Panc1 (cell line): ENCODE data around the gene ATM. TPM values are rescaled to one million over a fixed set of nuclear protein-coding genes. Genes with fewer than 3 reads are reported as not detected.
"Not testable (repeated sequence)": the region's sequence is repeated elsewhere in the genome, so short reads cannot be mapped to it uniquely, and the experiment has no call there.

Experiments
- ATAC-seq: fragments of 200-7000 bp; cut with Tn5 transposase; 2 replicates; pipeline ENCODE4 v1.9.1; 2020; ENCODE audit warnings: mild to moderate bottlenecking, moderate library complexity
- BruUV-seq: library from RNA; stranded (reverse); fragments of 400-500 nt; replicated peaks from 2 replicates; lab custom pipeline; 2021; lab: Mats Ljungman, UMichigan
- CTCF ChIA-PET: fragments of 300-600 bp; sonication (Branson Sonifier 250); formaldehyde crosslinking; loops from one replicate; lab custom pipeline; 2022; ENCODE audit warnings: antibody characterized with exemption; lab: Charles Lee
- POLR2A ChIA-PET: fragments of 300-600 bp; sonication (Branson Sonifier 250); formaldehyde crosslinking; loops from one replicate; lab custom pipeline; 2022; ENCODE audit warnings: antibody characterized with exemption; lab: Charles Lee
- DNase-seq: peaks from one replicate; pipeline ENCODE4 v3.0.0-alpha.2; 2010; ENCODE audit warnings: low read depth, low spot score
- H3K27ac ChIP-seq: 2 replicates; pipeline ENCODE4 v1.5.1; 2011; ENCODE audit warnings: mild to moderate bottlenecking, low read length, inconsistent platforms
- H3K27me3 ChIP-seq: fragments of 200-500 bp; sonication (Bioruptor generic); 2 replicates; pipeline ENCODE4 v1.6.0; 2014; ENCODE audit warnings: low read length, inconsistent platforms; ENCODE audit not compliant: control insufficient read depth, insufficient read depth
- H3K36me3 ChIP-seq: fragments of 200-500 bp; sonication (Bioruptor generic); 2 replicates; pipeline ENCODE4 v1.5.1; 2014; ENCODE audit warnings: inconsistent platforms, mild to moderate bottlenecking, low read length, moderate library complexity; ENCODE audit not compliant: control insufficient read depth, insufficient read depth
- H3K4me1 ChIP-seq: 2 replicates; pipeline ENCODE4 v1.5.1; 2011; ENCODE audit warnings: inconsistent platforms, mild to moderate bottlenecking, low read length, moderate library complexity; ENCODE audit not compliant: control insufficient read depth, insufficient read depth
- H3K4me3 ChIP-seq, 2 experiments: 2 replicates each; pipeline ENCODE4 v1.5.1; 2011 to 2012; ENCODE audit warnings: low read depth in 2 of 2, low read length in 2 of 2, mild to moderate bottlenecking in 2 of 2, inconsistent platforms in 1 of 2, moderate library complexity in 1 of 2
- H3K9me3 ChIP-seq: fragments of 200-500 bp; sonication (Bioruptor generic); 2 replicates; pipeline ENCODE4 v1.5.1; 2014; ENCODE audit warnings: low read depth, mild to moderate bottlenecking, inconsistent platforms, low read length, moderate library complexity; ENCODE audit not compliant: control insufficient read depth, insufficient read depth
- POLR2AphosphoS5 ChIP-seq: IDR thresholded peaks from 2 replicates; pipeline ENCODE4 v1.6.1; 2012; ENCODE audit warnings: mild to moderate bottlenecking, low read depth, low read length, moderate library complexity
- SIN3A ChIP-seq: IDR thresholded peaks from 2 replicates; pipeline ENCODE4 v1.6.1; 2012; ENCODE audit warnings: low read depth, mild to moderate bottlenecking, low read length, moderate library complexity, borderline replicate concordance; ENCODE audit not compliant: insufficient read depth
- TCF7L2 ChIP-seq: IDR thresholded peaks from 2 replicates; pipeline ENCODE4 v1.6.1; 2011; ENCODE audit warnings: mild to moderate bottlenecking, low read depth, low read length, inconsistent platforms
- in situ Hi-C: cut with HindIII; loops from 2 replicates; pipeline ENCODE4 v1.10.0; 2016; ENCODE audit warnings: low sequenced_read_pairs, low pct_unique_long_range_greater_than_20kb
- intact Hi-C: fragments of 100-400 bp; cut with micrococcal nuclease; formaldehyde crosslinking; loops from one replicate; pipeline ENCODE4 v1.10.0; 2022; ENCODE audit not compliant: unreplicated experiment
- total RNA-seq: library from RNA; stranded (reverse); gene quantifications from one replicate; pipeline ENCODE4 v1.2.1, GENCODE V29; 2021; ENCODE audit not compliant: unreplicated experiment
- TF ChIP-seq, protein P1 (sequence below), 2 experiments: IDR thresholded peaks; 2 replicates each; pipeline ENCODE4 v1.6.1; 2011 to 2012; ENCODE audit warnings: low read depth in 2 of 2, control low read depth in 1 of 2, low read length in 1 of 2, mild to moderate bottlenecking in 1 of 2, moderate library complexity in 1 of 2; ENCODE audit not compliant: insufficient read depth in 1 of 2
- TF ChIP-seq, protein P2 (sequence below): fragments of 450-650 bp; IDR thresholded peaks from 2 replicates; pipeline ENCODE4 v1.5.1; 2017; ENCODE audit warnings: mild to moderate bottlenecking

ATM gene
- total RNA-seq, 1 experiment from 2014 or later, result 95.6 TPM

DNA sequence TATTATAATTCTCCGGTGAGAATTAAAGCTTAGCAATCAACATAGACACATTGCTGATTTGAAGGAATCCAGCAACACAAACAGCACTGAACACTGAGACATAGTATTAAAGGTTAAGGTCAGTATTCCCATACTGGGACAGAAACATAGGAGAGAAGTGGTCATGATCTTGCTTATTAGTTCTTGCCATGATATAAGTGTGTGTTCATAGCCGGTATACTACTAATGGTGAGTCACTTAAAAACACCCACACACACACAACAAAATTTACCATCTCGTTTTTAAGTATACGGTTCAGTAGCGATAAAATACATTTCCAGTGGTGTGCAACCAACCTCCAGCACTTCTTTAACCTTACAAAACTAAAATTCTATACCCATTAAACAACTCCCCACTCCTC is 148.1 kb downstream of the ATM start:
- no TSS peak for BruUV-seq

DNA sequence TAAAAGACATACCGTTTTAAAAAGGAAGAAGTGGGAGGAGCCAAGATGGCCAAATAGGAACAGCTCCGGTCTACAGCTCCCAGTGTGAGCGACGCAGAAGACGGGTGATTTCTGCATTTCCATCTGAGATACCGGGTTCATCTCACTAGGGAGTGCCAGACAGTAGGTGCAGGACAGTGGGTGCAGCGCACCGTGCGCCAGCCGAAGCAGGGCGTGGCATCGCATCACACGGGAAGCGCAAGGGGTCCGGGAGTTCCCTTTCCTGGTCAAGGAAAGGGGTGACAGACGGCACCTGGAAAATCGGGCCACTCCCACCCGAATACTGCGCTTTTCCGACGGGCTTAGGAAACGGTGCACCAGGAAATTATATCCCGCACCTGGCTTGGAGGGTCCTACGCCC is 150.6 kb downstream of the ATM start:
- H3K36me3 ChIP-seq, BruUV-seq, H3K27me3 ChIP-seq, POLR2A ChIA-PET, intact Hi-C loops, H3K27ac ChIP-seq, DNase-seq, in situ Hi-C loops, H3K4me3 ChIP-seq, H3K9me3 ChIP-seq, H3K4me1 ChIP-seq, ATAC-seq: not testable (repeated sequence)
- CTCF ChIA-PET, result interaction anchor here (0.6 kb wide), 1 partner anchor 336 kb away, joined by 3 read pairs; no protein-coding TSS in a partner anchor

More for the DNA sequence above, 148.1 kb downstream of the ATM start:
- H3K4me1 ChIP-seq, result no peaks in the 10 kb centered on the region
- H3K9me3 ChIP-seq, result no peaks in the 10 kb centered on the region
- intact Hi-C loops (no loop called here), in situ Hi-C loops (no loop called here)
- CTCF ChIA-PET, result no interaction called here
- no peak for ATAC-seq
- H3K4me3 ChIP-seq, result no peak overlapping the region
- no peaks in the 10 kb centered on the region for H3K27me3 ChIP-seq
- no peaks in the 10 kb centered on the region for H3K36me3 ChIP-seq
- DNase-seq, result no peak
- TF ChIP-seq, protein P1, sequence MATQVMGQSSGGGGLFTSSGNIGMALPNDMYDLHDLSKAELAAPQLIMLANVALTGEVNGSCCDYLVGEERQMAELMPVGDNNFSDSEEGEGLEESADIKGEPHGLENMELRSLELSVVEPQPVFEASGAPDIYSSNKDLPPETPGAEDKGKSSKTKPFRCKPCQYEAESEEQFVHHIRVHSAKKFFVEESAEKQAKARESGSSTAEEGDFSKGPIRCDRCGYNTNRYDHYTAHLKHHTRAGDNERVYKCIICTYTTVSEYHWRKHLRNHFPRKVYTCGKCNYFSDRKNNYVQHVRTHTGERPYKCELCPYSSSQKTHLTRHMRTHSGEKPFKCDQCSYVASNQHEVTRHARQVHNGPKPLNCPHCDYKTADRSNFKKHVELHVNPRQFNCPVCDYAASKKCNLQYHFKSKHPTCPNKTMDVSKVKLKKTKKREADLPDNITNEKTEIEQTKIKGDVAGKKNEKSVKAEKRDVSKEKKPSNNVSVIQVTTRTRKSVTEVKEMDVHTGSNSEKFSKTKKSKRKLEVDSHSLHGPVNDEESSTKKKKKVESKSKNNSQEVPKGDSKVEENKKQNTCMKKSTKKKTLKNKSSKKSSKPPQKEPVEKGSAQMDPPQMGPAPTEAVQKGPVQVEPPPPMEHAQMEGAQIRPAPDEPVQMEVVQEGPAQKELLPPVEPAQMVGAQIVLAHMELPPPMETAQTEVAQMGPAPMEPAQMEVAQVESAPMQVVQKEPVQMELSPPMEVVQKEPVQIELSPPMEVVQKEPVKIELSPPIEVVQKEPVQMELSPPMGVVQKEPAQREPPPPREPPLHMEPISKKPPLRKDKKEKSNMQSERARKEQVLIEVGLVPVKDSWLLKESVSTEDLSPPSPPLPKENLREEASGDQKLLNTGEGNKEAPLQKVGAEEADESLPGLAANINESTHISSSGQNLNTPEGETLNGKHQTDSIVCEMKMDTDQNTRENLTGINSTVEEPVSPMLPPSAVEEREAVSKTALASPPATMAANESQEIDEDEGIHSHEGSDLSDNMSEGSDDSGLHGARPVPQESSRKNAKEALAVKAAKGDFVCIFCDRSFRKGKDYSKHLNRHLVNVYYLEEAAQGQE (IDR thresholded peaks at IDR 0.05; ENCODE audit: insufficient read depth in 1 of 2, low read depth in 2 of 2, low read length in 1 of 2), result no peak
- TF ChIP-seq TCF7L2 (no peak), POLR2AphosphoS5 (no peak), SIN3A (no peak)
- TF ChIP-seq, protein P2, sequence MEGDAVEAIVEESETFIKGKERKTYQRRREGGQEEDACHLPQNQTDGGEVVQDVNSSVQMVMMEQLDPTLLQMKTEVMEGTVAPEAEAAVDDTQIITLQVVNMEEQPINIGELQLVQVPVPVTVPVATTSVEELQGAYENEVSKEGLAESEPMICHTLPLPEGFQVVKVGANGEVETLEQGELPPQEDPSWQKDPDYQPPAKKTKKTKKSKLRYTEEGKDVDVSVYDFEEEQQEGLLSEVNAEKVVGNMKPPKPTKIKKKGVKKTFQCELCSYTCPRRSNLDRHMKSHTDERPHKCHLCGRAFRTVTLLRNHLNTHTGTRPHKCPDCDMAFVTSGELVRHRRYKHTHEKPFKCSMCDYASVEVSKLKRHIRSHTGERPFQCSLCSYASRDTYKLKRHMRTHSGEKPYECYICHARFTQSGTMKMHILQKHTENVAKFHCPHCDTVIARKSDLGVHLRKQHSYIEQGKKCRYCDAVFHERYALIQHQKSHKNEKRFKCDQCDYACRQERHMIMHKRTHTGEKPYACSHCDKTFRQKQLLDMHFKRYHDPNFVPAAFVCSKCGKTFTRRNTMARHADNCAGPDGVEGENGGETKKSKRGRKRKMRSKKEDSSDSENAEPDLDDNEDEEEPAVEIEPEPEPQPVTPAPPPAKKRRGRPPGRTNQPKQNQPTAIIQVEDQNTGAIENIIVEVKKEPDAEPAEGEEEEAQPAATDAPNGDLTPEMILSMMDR, result no peak
- POLR2A ChIA-PET, result no interaction called here
- H3K27ac ChIP-seq, result no peak overlapping the region

DNA sequence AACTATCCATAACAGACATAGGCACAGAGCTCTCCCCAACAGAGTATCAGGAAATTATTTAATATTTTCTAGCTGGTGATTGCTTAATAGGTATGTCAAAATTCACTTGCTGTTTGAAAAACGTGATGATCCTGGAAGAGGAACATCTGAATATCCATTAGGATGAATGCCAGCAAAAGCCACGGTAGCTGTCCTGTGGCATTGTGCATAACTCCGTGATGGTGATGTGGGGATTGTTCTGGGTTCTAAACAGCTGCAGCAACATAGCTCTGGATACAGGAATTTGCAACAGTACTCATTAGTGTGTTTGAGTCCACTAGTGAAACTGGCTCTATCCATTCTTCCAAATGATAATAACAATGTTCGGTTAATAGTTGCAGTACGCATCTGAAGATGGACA is 165.7 kb downstream of the ATM start:
- DNase-seq (no peak), ATAC-seq (no peak)
- CTCF ChIA-PET, result no interaction called here
- intact Hi-C loops, result no loop called here
- H3K9me3 ChIP-seq, result no peaks in the 10 kb centered on the region
- no peak overlapping the region for H3K27ac ChIP-seq
- in situ Hi-C loops, result no loop called here
- no peaks in the 10 kb centered on the region for H3K36me3 ChIP-seq
- no peaks in the 10 kb centered on the region for H3K27me3 ChIP-seq
- no peak overlapping the region for H3K4me3 ChIP-seq
- TF ChIP-seq TCF7L2 (no peak), POLR2AphosphoS5 (no peak), SIN3A (no peak)
- TF ChIP-seq, protein P2, result no peak
- TF ChIP-seq, protein P1 (IDR thresholded peaks at IDR 0.05; ENCODE audit: insufficient read depth in 1 of 2, low read depth in 2 of 2, low read length in 1 of 2), result no peak
- BruUV-seq, result no TSS peak
- no peaks in the 10 kb centered on the region for H3K4me1 ChIP-seq
- POLR2A ChIA-PET, result no interaction called here
